KBM-7 (cell line): ENCODE measurements around the gene MPC1L.

Source experiments
- DNase-seq: peaks from one replicate; pipeline ENCODE4 v3.0.0-alpha.2; 2015
- in situ Hi-C: fragments of 300-500 bp; cut with MboI; formaldehyde crosslinking; loops from 2 replicates; pipeline ENCODE4 v1.14.3; 2020; ENCODE audit warnings: low sequenced_read_pairs, low pct_unique_long_range_greater_than_20kb, mixed read lengths

MPC1L gene

DNA sequence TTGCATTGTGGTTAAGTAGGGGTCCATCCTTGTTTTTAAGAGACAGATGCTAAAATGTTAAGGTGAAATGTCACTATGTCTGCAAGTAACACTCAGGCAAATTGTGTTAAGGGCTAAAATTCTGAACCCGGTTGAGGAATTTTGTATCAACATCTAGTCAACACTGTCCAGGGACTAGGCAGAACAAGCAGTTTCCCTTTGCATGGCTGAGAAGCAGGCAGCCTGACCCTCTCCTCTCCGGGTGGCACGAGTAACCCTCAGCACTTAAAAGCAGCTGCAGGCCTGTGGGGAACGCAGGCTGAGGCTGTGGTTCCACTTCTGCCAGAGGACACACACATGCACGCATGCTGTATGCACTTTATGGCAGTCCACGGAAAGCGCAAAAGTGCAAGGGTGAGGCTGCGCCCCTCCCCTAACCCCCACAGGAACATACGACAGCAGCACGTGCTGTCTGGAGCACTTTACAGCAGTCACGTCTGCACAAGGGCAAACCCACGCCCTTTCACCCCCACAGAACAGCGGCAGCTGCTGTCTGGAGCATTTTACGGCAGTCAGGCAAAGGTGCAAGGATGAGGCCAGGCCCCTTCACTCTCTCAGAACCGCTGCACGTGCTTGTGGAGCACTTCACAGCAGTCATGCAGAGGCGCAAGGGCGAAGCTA is 619 bp upstream of the MPC1L start:
- in situ Hi-C loops: no loop called here
- DNase-seq: no peak

DNA sequence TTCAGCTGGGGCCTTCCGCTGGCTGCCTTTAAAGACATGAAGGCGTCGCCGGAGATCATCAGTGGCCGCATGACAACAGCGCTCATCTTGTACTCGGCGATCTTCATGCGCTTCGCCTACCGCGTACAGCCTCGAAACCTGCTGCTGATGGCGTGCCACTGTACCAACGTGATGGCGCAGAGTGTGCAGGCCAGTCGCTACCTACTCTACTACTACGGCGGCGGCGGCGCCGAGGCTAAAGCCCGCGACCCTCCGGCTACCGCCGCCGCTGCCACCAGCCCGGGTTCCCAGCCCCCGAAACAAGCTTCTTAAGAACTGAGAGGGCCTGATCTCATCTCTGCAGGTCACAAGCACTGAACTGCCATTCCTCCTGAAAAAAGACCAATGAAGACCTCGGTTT is 437 bp downstream of the MPC1L start:
- no peak for DNase-seq
- in situ Hi-C loops: no loop called here

DNA sequence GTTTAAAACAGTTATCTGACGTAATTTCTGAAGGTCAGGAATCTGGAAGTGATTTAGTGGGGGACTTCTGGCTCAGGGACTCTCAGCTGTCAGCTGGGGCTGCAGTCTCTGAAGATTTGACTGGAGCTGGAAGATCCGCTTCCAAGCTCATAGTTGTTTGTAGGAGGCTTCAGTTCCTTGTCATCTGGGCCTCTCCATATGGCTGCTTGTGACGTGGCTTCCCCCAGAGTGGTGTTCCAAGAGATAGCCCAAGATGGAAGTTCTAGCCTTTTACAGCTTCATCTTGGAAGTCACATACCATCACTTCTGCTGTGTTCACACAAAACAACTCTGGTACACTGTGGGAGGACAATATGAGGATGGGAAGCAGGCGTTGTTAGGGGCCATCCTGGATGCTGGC is 2.1 kb downstream of the MPC1L start:
- in situ Hi-C loops: no loop called here
- DNase-seq: no peak

DNA sequence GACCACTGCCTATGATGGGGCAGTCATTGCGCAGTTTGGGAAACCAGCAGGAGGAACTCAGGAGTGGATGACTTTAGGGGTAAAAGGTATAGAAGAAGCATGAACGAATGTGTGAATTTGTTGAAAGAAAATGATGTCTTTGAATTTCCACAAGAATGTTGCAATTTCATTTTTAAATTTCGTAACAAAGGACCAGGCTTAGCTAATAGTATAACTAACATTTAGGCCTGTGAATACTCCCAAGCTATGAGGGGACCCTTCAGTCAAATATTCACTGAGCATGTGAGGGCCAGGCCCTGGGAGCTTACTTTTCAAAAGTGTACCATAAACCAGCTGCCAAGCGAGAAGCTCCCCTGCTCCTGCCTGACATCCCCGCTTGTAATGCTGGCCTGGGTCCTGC is 5.3 kb downstream of the MPC1L start:
- in situ Hi-C loops: no loop called here
- no peak for DNase-seq

DNA sequence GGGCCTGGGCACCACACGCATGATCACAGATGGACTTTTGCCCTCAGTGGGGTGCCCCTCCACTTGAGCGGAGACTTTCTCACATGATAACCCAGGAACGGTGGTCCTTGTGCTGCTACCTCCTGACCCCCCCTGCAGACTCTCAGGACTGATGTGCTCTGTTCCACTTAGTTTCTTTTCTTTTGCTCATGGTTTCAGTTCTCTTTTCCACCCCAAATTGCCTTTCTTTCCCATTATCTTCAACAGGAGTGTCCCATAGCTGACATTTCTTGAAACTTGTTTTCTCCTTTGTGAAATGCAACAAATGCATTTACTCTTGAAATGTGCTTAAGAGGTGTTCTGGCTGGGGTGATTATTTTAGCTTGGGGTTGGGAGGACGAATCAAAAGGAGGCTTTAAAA is 9.0 kb downstream of the MPC1L start:
- in situ Hi-C loops: no loop called here
- no peak for DNase-seq

DNA sequence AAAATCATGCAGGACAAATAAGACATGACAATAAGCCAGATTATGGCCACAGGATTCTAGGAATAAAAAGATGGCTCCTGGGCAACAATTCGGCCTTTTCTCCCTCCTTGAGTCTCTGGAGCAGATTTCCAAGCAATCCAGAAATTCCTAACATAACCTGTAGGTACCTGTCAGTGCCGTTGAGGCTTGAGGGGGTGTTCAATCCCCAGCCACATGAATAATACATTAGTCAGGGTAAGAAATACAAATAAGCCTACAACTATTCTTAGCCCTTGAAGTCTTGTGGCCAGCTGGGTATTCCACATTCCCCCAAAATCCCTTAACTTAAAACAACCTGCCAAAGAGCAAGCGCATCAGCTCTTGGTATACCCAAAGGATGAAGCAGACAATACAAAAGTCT is 14.5 kb downstream of the MPC1L start:
- in situ Hi-C loops: no loop called here
- DNase-seq: no peak

DNA sequence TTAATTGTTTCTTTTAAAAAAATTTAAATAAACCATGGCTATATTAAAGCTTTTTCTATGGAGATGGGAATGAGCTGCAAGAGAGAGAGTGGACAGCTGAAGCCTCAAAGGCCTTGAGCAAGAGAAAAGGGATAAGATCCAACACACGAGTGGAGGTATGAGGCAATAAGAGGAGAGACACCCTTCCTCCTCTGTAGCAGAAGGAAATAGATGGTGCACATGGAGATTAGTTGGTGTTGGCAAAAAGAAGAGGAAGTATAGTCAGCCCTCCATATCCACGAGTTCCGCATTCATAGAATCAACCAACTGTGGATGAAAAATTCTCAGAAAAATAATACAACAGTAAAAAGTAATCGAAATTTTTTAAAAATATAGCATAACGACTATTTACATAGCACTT is 20.9 kb downstream of the MPC1L start:
- DNase-seq: peak; percentile 92
- in situ Hi-C loops: no loop called here

DNA sequence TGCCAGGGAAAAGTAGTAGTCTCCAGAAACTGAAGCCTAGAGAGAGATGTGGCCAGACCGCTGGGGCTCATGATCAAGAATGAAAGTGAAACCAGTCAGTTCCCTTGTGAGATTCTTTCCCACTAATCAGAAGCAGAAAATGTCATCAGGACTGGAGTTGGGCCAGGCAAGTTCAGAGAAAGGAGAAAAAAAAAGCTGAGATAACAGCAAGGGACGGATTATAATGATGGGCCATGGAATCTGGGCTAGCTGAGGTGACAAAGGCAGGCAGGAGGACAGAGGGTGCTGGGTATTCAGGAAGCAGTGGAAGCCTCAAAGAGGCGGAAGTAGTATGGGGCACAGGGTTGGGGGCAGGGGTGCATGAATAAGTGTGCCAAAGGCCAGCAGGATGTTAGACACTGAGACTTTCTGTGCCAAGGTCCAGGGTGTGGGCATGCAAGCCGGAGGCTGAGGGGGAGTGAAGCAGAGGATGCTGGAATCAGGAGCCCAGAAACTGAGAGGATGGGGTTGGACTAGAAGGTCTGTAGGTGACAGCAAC is 21.7 kb downstream of the MPC1L start:
- DNase-seq: peak; percentile 79

DNA sequence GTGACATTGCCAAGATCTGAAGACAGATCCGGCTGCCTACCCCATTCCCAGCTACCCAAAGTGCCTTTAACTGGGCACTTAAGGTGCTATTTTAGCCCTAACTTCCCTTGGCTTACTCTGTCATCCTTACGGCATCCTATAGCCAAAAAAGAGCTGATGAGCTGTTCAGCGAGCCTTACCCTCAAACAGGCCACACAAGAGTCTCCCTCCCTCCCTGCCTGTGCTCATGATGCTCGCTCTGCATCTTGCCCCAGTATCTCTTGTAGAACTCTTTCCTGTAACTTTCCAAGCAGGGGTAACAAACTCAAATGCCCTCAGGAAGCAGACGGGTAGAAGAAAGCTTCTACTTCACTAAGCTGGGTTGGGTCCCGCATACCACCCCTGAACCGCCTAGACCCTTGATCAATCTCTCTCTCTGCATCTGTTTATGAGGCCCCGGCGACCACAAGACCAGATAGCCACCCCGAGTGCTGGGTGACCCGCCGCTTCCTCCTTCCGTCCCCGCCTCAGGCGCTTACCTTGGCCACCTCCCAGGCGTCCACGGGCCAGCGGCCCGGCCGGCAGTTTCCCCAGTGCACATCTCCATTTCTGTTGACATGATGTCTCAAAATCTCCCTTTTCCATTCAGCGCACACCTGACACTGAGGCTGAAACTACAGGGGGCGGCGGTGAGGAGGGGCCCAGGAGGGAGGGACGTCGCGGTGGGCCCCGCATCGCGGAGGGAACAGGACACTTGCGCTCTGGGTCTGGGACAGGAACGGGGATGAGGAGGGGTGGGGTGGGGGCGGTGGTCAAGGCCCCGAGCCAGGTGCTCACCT is 23.5 kb downstream of the MPC1L start:
- DNase-seq: peak; percentile 52
- in situ Hi-C loops: no loop called here

More for the DNA sequence above, 21.7 kb downstream of the MPC1L start:
- in situ Hi-C loops: no loop called here

DNA sequence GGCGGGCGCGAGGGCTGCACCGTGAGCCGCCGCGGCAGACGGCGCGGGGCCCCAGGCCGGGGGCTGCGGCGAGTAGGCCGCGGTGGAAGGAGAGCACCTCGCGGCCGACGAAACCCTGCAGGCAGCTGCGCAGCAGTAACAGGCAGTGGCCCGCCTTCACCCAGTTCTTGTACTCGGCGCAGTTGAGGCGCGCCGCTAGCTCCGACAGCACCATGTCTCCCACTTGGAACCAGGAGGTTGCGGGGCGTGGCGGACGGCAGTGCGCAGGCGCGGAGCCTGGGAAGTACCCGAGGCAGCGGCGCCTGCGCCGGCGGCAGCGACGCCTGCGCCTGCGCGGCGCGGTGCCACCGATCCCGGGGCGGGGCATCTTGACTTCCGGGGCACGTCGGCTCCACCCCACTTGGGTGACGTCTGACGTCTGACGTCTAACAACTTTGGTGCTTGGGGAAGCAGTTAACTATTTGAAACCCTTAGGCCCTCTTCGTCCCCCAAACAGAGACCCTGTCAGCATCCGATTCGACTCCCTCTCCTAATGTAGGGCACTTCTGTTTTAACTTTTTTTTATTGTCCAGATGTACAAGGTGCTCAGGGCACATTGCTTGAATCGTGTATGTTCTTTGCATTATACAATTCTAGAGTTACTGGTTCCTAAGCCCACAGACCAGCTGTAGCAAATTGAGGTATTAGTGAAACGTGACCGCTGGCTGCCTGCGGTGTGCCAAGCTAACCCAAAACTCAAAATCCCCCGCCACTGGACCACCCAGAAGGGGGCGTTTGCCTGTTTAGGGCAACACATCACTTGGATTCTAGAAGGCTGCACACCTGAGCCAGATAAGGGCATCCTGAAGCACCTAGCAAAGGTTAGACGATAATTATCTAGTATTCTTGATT is 24.3 kb downstream of the MPC1L start, which contains the start of gene CXorf38:
Gene CXorf38, minus strand, starts transcription at position 255 of the 891 bp plus-strand sequence. Its CDS starts 41 bp downstream, at position 214.
- in situ Hi-C loops: no loop called here
- DNase-seq: peak; percentile 96

DNA sequence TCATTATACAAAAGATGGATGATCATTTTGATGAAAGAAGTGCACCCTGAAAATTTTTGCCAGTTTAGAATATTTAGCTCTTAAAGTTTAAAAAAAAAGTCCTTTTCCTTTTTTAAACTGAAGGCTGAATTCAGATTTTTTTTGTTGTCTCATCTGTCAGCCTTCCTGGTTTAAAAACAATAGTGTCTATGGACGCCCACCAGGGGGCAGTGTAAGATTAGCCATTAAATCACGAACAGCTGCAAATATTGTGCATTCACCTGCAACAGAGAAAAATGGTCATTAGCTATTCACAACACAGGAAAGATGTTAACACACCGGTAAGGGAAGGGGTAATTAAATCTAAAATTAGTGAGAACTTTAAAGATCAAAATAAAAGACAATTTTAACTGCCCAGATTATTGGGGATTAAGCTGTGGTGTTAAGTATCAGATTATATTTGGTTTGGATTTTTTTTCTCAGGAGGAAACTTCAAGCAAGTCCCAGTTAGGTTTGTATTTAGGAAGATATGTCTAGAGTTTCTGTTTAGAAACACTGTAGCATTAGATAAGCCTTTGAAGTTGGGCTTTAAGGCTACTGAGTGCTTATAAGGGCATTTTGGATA is 28.5 kb downstream of the MPC1L start:
- in situ Hi-C loops: loop anchor here (25.0 kb wide), 1 partner anchor 136 kb away; no protein-coding TSS in a partner anchor
- peak; percentile 76 for DNase-seq

DNA sequence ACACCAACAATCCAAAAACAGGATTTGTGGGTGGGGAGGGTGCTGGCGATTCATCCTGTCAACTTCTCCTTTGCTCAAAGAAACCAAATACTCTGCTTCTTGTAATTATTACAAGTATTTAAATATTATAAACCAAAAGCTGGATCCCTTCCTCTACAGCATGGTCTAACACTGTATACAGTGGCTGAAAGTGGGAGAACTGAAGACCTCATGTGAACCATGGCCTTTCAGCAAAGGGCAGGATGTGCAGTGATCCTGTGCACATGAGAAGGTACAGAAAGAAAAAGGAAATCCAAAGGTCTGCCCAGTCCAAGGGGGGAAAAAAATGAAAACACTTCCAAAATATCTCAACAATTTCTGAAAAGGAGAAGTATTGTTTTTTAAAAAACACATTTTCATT is 29.4 kb downstream of the MPC1L start:
- DNase-seq: no peak
- in situ Hi-C loops: loop anchor here (25.0 kb wide), 1 partner anchor 135 kb away; no protein-coding TSS in a partner anchor

DNA sequence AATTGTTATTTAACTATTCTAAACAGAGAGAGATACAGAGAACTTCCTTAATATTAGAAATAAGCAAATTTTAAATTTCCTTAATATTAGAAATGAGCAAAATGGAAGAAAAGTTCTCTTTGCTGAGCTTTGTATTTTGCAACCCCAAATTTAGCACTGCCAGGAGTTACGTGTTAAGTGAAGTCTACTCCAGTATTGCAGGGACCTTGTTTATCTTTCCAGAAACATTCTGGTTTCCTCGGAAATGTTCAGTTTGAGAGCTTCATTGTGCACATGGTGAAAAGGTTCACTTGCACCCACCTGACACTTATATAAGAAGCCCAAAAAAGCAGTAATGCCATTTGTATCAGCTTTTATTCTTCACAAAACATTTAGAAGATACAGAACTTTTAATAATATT is 30.3 kb downstream of the MPC1L start:
- in situ Hi-C loops: loop anchor here (25.0 kb wide), 1 partner anchor 134 kb away; no protein-coding TSS in a partner anchor
- DNase-seq: no peak

DNA sequence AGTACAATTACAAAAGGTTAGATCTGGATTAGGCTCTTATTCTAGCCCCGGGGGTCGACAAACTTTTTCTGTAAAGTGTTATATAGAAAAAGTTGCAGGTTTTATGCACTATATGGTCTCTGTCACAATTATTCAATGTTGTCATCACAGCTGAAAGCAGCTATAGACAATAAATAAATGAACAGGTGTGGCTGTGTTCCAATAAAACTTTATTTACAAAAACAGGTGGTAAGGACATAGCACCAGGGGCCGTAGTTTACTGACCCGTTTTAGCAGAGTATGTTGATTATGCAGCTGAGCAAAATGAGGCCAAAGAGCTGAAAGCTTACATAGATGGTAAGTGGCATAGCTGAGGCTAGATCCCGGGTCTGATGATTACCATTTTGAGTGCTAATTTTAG is 37.2 kb downstream of the MPC1L start:
- in situ Hi-C loops: loop anchor here (25.0 kb wide), 1 partner anchor 127 kb away; no protein-coding TSS in a partner anchor
- DNase-seq: no peak

DNA sequence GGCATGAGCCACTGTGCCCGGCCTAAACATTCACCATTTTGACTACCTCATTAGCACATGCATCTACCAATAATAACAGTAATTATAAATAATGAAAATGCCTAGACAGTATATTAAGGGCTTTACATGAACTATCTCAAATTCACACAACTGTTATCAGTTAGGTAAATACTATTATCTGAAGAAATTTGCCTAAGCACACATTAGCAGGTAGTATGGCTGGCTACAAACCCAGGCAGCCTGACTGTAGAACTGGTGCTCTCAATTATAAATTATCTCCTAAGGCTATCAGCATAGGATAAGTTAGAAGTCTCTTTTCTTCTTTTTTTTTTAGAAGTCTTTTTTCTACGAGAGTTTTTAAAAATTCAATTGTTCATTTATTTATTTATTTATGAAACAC is 38.3 kb downstream of the MPC1L start:
- no peak for DNase-seq
- in situ Hi-C loops: loop anchor here (25.0 kb wide), 1 partner anchor 126 kb away; no protein-coding TSS in a partner anchor

DNA sequence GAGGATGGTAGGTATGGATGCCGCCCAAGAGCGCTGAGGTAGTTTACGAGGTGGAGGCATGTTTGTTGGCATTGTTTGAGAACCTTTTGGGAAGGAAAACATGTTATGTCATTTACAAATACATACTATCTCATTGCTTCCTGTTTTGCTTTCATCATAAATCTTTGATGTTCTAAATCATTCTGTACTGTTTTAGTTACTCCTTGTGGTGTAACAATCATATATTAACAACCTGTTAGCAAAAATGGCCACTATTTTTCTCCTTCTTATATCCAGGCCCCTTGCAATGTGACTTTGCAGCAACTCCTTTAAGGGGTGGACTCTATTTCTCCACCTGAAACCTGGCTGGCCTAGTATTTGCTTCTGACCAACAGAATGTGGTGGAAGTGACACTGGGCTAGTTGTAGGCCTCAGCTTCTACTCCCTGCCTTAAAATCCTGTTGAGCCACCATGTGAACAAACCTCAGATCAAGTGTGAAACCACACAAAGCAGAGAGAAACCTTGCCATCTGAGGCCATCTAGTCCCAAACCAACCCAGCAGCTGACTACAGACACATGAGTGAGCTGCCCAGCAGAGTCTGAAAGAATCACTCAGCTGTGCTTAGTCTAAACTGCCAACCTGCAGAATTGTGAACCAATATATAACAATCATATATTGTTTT is 40.0 kb downstream of the MPC1L start:
- in situ Hi-C loops: loop anchor here (25.0 kb wide), 1 partner anchor 124 kb away; no protein-coding TSS in a partner anchor

DNA sequence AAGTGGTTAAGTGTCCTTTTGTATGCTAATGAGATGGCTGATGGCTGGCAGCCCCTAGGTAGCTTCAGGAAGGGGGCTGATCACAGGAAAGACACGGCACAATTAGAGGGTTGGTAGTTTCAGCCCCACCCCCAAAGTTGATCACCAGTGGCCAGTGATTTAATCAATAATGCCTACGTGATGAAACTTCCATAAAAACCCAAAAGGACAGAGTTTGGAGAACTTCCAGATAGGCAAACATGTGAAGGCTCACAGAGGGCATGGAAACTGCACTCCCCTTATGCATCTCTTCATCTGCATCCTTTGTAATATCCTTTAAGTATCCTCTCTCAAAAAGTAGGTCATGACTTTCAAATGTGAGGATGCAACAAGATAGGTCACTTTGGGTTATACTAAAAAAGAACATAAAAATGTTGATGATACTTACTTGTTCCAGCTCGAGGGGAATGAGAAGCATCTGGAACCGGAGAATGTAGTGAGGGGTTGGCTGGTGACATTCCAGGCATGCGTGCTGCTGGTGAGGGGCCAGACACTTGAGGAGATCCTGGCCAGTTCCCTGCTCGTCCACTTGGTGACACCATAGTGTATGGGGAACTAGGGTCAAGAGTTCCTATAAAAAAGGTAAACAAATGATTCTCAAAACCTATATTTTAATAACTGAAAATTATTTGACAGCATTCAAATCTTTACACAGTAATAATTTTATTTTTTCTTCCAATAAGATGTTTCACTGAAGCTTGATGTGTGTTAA is 40.8 kb downstream of the MPC1L start:
- in situ Hi-C loops: loop anchor here (25.0 kb wide), 1 partner anchor 123 kb away; no protein-coding TSS in a partner anchor
- DNase-seq: no peak

More for the DNA sequence above, 40.0 kb downstream of the MPC1L start:
- DNase-seq: no peak
